Suprapubic skin (tissue), 4 donors: ENCODE data around the gene NCAN.

Experiments
- CTCF ChIP-seq, 2 donors: fragments of 200-600 bp in 1 of 2; fragments of 450-650 bp in 1 of 2; sonication (generic) in 1 of 2; IDR thresholded peaks; one replicate each; pipeline ENCODE4 v1.5.1; 2016 to 2019; ENCODE audit warnings: antibody characterized with exemption in 2 of 2, mild to moderate bottlenecking in 1 of 2, moderate library complexity in 1 of 2
- EP300 ChIP-seq: sonication (generic); formaldehyde crosslinking; IDR thresholded peaks from one replicate; pipeline ENCODE4 v1.6.1; 2017; ENCODE audit warnings: antibody characterized with exemption
- POLR2A ChIP-seq, 2 donors: fragments of 450-650 bp; IDR thresholded peaks; one replicate each; pipeline ENCODE4 v1.6.1; 2017; ENCODE audit warnings: antibody characterized with exemption in 2 of 2, mild to moderate bottlenecking in 2 of 2, moderate library complexity in 2 of 2
- POLR2AphosphoS5 ChIP-seq, 3 donors: sonication (generic); formaldehyde crosslinking; IDR thresholded peaks; one replicate each; pipeline ENCODE4 v1.6.1; 2017; ENCODE audit warnings: antibody characterized with exemption in 3 of 3

- TF ChIP-seq POLR2A (IDR thresholded peaks at IDR 0.05) (no peak), CTCF (IDR thresholded peaks at IDR 0.05) (no peak), POLR2AphosphoS5 (IDR thresholded peaks at IDR 0.05) (no peak), EP300 (no peak)
Measured at GRCh38 chr19:19292607-19293006, 80.8 kb downstream of the NCAN start.
